Measurements from ENCODE around the gene NAGLU.

The NAGLU gene

DNA sequence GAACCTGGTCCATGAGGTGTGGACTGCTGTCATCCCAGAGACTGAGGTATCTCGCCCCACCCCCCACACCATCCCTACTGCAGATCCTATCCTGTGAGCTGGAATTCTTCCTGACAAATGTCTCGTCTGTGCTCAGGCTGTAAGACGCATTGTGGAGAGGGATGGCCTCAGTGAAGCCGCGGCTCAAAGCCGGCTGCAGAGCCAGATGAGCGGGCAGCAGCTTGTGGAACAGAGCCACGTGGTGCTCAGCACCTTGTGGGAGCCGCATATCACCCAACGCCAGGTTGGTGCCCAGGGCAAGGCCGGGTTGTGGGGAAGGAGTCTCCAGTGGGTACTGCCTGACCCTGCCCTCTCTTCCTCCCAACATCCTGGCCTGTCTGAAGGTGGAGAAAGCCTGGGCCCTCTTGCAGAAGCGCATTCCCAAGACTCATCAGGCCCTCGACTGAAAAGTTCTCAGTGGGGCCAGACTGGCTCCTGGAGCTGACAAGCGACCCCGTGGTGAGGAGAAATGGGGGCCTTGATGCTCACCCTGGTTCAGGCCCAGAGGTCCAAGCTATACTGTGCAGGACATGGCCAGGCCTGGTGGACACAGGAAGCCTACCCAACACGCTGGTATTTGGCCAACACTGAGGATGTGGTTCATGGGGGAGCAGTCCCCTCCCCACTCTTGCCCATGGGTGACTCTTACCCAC, 29.6 kb downstream of the NAGLU start:
- no peak for DNase-seq

- no peak for DNase-seq
These were observed 30.3 kb downstream of the NAGLU start for GRCh38 chr17:42566215-42566882.

DNA sequence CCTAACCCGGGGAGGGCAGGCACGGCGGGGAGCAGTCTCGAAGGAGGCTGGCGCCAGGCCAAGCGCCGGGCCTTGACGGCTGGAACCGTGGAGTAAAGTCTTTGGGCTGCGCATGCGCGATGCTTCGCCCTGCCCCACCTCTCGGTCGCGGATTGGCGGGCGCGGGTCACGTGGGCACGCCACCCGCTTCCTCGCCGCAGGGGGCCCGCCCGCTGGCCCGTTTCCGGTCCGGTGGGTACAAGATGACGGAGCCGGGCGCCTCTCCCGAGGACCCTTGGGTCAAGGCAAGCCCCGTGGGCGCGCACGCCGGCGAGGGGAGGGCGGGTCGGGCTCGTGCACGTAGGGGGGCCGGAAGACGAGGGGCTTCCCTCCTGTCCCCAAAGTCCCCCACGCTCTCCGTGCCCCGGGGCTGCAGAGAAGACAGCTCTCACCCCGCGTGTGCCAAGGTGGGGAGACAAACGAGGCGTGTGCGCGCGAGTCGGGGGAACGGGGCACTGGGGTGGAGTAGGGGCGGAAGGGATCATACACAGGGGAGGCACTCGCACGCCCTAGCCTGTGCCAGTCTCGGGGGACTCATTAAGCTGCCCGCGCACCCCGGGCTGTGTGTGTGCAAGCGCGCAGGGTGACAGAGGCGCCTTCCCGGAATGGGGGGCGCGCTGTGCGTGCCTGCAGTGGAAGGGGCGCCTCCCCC, 31.0 kb downstream of the NAGLU start, which contains the start of gene MLX:
Gene MLX (plus strand): TSS at position 218 of the 691 bp plus-strand sequence. CDS start 25 bp downstream, at position 243.
- DNase-seq: peak; percentile 83

GRCh38 chr17:42568341-42569111, 32.5 kb downstream of the NAGLU start:
- no peak for DNase-seq

- no peak for DNase-seq
These were observed 35.6 kb downstream of the NAGLU start for GRCh38 chr17:42571435-42572225.

GRCh38 chr17:42573095-42573494, 37.1 kb downstream of the NAGLU start:
- no peak for DNase-seq

DNA sequence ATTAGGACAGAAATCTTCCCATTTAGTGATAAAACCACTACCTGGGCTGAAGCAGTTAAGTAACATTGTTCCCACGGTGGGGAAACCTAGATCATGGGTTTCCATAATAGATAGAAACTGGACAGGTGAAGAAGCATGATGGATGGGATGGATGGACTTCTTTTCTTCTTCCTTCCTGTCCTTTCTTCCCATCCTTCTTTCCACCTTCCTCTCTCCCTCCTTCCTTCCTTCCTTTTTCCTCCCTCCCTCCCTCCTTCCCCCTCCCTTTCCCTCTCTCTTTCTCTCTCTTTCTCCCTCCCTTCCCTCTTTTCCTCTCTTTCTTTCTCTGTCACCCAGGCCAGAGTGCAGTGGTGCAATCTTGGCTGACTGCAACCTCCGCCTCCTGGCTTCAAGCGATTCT, 38.4 kb downstream of the NAGLU start:
- DNase-seq: no peak

DNA sequence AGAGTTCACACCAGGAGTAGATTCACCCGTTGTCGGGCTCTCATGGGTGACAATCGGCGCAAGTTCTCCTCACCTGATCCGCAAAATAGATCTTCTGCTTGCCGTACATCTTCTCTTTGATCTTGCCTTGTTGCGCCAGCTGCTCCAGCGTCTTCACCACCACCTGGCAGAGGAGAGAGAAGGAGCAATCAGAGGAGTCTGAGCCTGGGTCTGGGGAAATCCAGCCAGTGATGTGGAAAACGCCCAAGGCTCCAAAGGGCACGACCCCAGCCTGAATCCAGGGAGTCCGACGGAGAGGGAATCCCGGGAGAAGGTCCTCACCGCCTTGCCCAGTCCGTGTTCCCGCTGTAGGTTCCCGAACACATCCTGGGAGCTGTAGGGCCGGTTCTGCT, 41.1 kb downstream of the NAGLU start:
- no peak for DNase-seq

DNA sequence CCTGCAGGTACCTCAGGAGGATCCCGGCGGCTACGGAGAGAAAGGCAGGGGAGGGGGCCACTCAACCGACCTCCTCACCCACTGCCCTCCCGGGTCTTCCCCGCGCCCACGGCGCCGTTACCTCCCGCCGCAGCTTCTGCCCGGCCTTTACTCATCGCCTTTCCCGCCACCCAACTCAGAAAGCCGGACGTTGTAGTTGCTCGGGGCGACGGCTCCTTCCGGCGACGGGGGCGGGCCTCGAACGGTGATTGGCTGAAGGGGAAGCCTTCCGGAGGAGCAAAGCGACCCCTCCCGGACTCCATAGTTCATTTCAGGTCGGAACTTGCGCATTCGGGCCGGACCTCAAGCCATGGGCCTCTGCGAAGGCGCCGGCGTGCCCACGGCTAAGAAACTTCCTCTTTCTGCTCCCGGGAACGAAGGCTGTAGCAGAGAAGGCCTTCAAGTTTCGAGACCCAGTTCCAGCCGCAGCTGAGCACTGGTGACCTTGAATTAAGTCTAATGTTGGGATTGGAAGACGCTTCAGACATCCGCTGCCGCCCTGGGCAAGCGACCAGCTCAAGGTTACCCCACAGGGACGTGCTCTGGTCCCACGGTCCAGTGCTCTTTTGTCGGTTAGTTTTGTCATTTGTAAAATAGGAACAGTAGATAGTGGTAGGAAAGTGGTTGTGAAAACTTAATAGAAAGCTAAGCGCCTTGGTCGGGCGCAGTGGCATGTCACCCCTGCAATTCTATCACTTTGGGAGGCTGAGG, 41.7 kb downstream of the NAGLU start, which contains the start of gene PSMC3IP:
Gene PSMC3IP (minus strand): TSS at position 198 of the 750 bp plus-strand sequence. CDS start 43 bp downstream, at position 155.
- peak; percentile 86 for DNase-seq

GRCh38 chr17:42578282-42578869, 42.3 kb downstream of the NAGLU start:
- DNase-seq: peak; percentile 86

DNA sequence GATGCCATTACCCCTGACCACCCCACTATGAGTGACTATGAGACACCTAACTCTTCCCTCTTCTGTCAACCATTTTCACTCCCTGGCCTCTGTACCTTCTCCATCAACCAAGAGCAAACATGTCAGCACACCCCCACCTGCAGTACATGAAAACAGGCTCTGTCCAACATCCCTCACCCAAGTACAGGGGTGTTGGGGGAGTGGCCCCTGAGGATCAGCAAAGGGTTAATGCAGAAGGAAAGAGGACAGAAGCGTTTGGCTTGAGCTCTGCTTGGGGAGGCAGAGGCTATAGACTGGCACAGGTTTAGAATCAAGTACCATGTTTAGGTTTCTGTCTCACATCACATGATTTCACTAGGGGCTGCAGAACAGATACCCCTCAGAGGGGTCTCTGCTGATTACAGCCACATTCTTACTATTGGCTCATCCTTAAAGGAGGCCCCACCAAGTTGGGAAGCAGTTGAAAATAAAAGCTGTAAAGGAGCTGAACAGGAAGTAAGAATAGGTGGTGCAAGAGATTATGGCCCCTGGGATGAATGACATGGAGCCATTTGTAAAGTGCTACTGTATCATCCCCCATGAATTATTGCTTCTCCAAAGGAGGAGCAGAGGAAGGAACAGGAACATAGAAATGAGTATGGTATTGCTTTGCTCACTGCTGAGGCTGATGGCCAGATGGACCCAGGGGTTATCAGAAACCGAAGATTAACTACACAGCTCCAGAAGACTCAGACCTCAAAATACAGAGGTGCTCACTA, 43.9 kb downstream of the NAGLU start:
- DNase-seq: no peak

DNA sequence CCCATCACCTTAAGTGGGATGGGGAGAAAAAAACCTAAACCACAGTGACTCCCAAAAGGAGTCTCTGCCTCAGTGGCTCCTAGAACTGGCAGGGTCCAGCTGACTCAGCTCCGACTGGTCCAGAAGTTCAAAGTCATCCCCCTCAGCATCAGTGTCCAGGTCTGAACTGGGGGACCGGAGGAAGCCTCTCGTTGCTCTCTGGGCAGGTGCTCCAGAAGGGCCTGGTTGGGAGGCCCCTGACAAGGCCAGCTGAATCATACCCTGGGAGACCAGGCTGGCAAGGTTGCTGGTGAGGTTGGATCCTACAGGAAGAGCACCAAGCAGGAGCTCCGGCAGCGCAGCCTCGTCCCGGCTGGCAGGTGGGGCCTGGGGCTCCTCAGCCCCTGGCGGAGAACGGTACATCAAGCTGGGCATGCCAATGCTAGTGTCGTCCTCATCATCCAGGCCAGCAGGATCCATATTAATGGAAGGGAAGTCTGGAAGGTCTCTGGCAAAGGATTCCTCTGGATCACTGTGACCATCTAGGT, 45.8 kb downstream of the NAGLU start:
- DNase-seq: no peak

DNA sequence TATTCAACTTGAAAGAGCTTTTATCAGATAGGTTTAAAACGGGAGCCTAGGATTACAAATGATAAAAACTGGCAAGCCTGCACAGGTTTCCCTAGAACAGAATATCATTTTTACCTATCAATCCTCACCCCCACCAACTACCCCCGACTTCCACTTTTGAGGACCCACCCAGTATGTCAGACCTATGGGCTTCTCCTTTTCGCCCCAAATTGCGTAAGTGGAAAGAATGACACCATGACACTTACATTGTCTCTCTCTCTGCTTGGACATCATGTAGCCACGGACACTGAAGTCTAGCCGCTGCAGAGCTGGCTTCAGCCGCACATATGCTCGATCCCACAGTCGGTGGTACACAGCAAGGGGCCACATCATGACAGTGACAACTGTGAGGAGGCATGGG, 48.8 kb downstream of the NAGLU start:
- DNase-seq: no peak

DNA sequence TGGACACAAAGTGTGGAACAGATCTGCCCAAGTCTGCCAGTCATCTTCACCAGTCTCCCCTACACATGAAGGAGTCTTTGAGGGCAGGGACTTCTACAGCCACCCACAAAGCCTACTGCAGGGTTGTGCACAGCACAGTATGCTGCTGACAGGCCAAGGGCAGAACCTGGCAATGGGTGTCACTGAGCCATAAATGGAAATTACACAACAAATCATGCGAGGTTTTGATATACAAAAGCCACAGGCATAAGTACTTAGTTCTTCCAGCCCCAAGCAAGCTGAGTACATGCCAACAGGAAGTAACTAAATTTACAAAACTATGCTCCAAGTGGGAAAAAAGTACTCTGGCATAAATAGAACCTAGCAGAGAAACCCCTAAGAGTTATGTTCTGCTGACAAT, 49.3 kb downstream of the NAGLU start:
- DNase-seq: no peak

DNA sequence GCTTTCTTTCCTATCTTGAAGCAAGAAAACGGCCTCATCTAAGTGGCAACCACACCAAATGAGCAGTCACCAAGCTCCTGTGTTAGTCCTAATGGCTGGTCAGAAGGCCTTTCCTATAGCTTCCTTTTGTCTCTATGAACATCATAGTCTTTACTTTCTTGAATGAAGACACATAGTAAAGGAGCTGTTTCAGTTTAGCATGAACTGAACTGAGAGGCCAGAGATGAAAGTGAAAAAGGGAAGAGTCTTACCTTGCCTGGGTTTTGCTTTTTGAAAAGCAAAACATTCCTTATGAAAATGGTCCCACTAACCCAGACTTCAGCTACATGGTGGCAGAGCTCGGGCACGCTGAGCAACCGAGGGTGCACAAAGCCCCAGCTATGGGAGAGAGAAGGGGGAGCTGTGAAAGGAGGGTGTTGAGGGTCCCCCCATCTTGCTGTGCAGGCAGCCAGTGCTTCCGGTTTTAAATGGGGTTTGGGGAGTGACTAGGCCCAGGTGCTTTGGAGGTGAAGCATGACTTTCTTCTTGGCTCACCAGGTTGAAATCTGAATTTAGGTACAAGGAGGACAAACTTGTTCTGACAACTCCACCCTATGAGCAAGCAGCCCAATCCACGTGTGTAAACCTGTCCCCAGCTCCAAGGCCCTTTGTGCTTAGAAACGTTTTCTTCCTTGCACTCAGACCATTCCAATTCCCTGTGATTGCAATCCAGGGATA, 50.6 kb downstream of the NAGLU start:
- DNase-seq: no peak

- no peak for DNase-seq
These were observed 54.8 kb downstream of the NAGLU start for GRCh38 chr17:42590886-42591285.

GRCh38 chr17:42591411-42591810, 55.4 kb downstream of the NAGLU start:
- DNase-seq: no peak
